Hepatocyte (in vitro differentiated cells): ENCODE measurements around the gene KRTAP10-1. TPM values are rescaled to one million over a fixed set of nuclear protein-coding genes. Genes with fewer than 3 reads are reported as not detected.

Experiments
- DNase-seq: peaks from one replicate; pipeline ENCODE4 v3.0.0-alpha.2; 2016; ENCODE audit warnings: low spot score
- H2AFZ ChIP-seq: fragments of 200-600 bp; sonication (generic); 2 replicates; pipeline ENCODE4 v1.6.0; 2016; ENCODE audit warnings: antibody characterized with exemption, mild to moderate bottlenecking
- H3K27ac ChIP-seq: fragments of 200-600 bp; sonication (generic); 2 replicates; pipeline ENCODE4 v1.5.1; 2016; ENCODE audit warnings: mild to moderate bottlenecking
- H3K27me3 ChIP-seq: fragments of 200-600 bp; sonication (generic); 2 replicates; pipeline ENCODE4 v1.6.1; 2016
- H3K36me3 ChIP-seq: fragments of 200-600 bp; sonication (generic); replicated peaks from 2 replicates; pipeline ENCODE4 v1.5.1; 2016; ENCODE audit warnings: low read depth; ENCODE audit not compliant: insufficient read depth
- H3K4me1 ChIP-seq: fragments of 200-600 bp; sonication (generic); 2 replicates; pipeline ENCODE4 v1.5.1; 2016; ENCODE audit warnings: mild to moderate bottlenecking, moderate library complexity; ENCODE audit not compliant: insufficient read depth
- H3K4me2 ChIP-seq: fragments of 200-600 bp; sonication (generic); 2 replicates; pipeline ENCODE4 v1.6.0; 2016
- H3K4me3 ChIP-seq: fragments of 200-600 bp; sonication (generic); 2 replicates; pipeline ENCODE4 v1.5.1; 2016; ENCODE audit warnings: mild to moderate bottlenecking
- H3K79me2 ChIP-seq: fragments of 200-600 bp; sonication (generic); 2 replicates; pipeline ENCODE4 v1.6.0; 2017; ENCODE audit warnings: mild to moderate bottlenecking
- H3K9me2 ChIP-seq: fragments of 200-600 bp; sonication (generic); replicated peaks from 2 replicates; pipeline ENCODE4 v1.6.0; 2017; ENCODE audit warnings: mild to moderate bottlenecking; ENCODE audit not compliant: insufficient read depth
- H3K9me3 ChIP-seq: fragments of 200-600 bp; sonication (generic); 2 replicates; pipeline ENCODE4 v1.5.1; 2016; ENCODE audit warnings: low read depth, mild to moderate bottlenecking
- H4K20me1 ChIP-seq: fragments of 200-600 bp; sonication (generic); 2 replicates; pipeline ENCODE4 v1.6.0; 2016; ENCODE audit warnings: mild to moderate bottlenecking; ENCODE audit not compliant: insufficient read depth, poor library complexity, severe bottlenecking
- EZH2 ChIP-seq: fragments of 200-600 bp; sonication (generic); IDR thresholded peaks from 2 replicates; pipeline ENCODE4 v1.6.1; 2016; ENCODE audit warnings: antibody characterized with exemption, mild to moderate bottlenecking, borderline replicate concordance
- EZH2phosphoT487 ChIP-seq: fragments of 200-600 bp; sonication (generic); IDR thresholded peaks from one replicate; pipeline ENCODE4 v1.6.1; 2018; ENCODE audit warnings: antibody characterized with exemption, mild to moderate bottlenecking, low read depth, moderate library complexity; ENCODE audit not compliant: unreplicated experiment, severe bottlenecking
- WGBS: methylation state at CpG from one replicate; pipeline ENCODE4 v1.1.6; 2016; ENCODE audit warnings: low lambda C conversion rate; ENCODE audit errors: missing lambda C conversion rate; 5-methylcytosine and 5-hydroxymethylcytosine counted together
- polyA plus RNA-seq: library from polyadenylated mRNA; unstranded; fragments of >200 nt; fragmentation: Nextera tagmentation; extraction: Ambion mirVana; gene quantifications from 2 replicates; pipeline ENCODE4 v1.2.1, GENCODE V29; 2016
- total RNA-seq: library from RNA; depleted of rRNA; stranded (reverse); fragments of >200 nt; gene quantifications from 2 replicates; pipeline ENCODE4 v1.2.3, GENCODE V29; 2014
- TF ChIP-seq, protein P1 (sequence below): fragments of 200-600 bp; sonication (generic); IDR thresholded peaks from 2 replicates; pipeline ENCODE4 v1.5.1; 2016; ENCODE audit warnings: antibody characterized with exemption, mild to moderate bottlenecking; ENCODE audit not compliant: poor library complexity

Gene KRTAP10-1
- total and polyA plus RNA-seq, 2 experiments from 2014 or later: not detected

DNA sequence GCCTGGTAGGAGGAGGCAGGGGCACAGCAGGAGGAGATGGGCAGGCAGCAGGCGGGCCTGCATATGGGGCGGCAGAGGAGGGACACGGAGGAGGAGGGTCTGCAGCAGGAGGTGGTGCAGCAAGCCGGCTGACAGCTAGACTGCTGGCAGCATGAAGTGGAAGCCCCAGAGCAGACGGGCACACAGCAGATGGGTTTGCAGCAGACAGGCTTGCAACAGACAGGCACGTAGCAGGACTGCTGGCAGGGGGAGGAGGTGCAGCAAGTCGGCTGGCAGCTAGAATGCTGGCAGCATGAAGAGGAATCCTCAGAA, 39.8 kb upstream of the KRTAP10-1 start:
- TF ChIP-seq EZH2phosphoT487: no peak
- no peak for TF ChIP-seq EZH2
- TF ChIP-seq, protein P1, sequence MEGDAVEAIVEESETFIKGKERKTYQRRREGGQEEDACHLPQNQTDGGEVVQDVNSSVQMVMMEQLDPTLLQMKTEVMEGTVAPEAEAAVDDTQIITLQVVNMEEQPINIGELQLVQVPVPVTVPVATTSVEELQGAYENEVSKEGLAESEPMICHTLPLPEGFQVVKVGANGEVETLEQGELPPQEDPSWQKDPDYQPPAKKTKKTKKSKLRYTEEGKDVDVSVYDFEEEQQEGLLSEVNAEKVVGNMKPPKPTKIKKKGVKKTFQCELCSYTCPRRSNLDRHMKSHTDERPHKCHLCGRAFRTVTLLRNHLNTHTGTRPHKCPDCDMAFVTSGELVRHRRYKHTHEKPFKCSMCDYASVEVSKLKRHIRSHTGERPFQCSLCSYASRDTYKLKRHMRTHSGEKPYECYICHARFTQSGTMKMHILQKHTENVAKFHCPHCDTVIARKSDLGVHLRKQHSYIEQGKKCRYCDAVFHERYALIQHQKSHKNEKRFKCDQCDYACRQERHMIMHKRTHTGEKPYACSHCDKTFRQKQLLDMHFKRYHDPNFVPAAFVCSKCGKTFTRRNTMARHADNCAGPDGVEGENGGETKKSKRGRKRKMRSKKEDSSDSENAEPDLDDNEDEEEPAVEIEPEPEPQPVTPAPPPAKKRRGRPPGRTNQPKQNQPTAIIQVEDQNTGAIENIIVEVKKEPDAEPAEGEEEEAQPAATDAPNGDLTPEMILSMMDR: no peak
- 89% methylated on average over 6 of the region's 7 CpGs for WGBS
- Histone ChIP-seq H3K36me3 (no peaks in the 10 kb centered on the region), H2AFZ (no peak overlapping the region), H3K4me3 (no peak overlapping the region), H3K9me2 (no peaks in the 10 kb centered on the region), H3K27ac (no peak overlapping the region), H3K4me1 (peaks cover 3% of the 10 kb centered on the region), H3K79me2 (no peaks in the 10 kb centered on the region), H4K20me1 (no peaks in the 10 kb centered on the region), H3K27me3 (peaks cover 4% of the 10 kb centered on the region), H3K9me3 (no peaks in the 10 kb centered on the region), H3K4me2 (no peak overlapping the region)
- no peak for DNase-seq

DNA sequence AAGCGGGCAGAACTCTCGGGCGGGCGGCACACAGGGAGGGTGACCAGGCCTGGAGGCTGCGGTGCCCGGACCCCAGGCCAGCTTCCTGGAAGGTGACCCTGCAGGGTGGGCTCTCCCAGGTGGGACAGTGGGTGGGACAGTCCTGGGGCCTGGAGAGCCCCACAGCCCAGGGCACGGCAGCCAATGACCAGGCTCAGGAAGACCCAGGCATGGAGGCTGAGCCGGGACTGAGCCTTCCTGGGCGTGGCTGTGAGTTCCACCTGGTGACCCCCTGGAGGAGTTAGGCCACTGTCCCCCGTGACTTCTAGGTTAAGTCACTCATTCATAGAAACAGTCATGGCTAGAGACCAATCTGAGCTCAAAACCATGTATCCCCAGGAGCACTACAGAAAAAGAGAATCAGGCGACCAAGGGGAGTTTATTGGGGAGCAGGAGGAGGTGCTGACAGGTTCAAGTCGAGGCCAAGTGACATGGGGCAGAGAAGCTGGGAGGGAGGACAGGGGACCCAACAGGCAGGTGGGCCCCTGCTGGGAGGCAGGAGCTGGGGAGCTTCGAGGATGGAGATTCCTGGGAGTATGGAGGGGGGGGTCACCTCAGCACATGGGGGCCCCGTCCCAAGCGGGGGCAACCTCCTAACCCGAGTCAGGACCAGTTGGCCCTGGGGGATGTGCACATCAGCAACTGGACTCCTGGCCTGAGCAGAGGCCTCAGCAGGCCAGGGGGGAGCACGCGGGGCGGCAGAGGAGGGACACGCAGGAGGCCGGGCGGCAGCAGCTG, 39.2 kb upstream of the KRTAP10-1 start:
- TF ChIP-seq EZH2phosphoT487 (no peak), EZH2 (no peak)
- TF ChIP-seq, protein P1: no peak
- Histone ChIP-seq H3K36me3 (no peaks in the 10 kb centered on the region), H4K20me1 (no peaks in the 10 kb centered on the region), H3K27me3 (peaks cover under 1% of the 10 kb centered on the region), H3K27ac (no peak overlapping the region), H3K4me3 (no peak overlapping the region), H3K4me2 (no peak overlapping the region), H3K9me3 (no peaks in the 10 kb centered on the region), H3K9me2 (no peaks in the 10 kb centered on the region), H3K4me1 (peaks cover 3% of the 10 kb centered on the region), H3K79me2 (no peaks in the 10 kb centered on the region), H2AFZ (no peak overlapping the region)
- WGBS: 92% methylated on average over 9 of the region's 22 CpGs
- DNase-seq: no peak

DNA sequence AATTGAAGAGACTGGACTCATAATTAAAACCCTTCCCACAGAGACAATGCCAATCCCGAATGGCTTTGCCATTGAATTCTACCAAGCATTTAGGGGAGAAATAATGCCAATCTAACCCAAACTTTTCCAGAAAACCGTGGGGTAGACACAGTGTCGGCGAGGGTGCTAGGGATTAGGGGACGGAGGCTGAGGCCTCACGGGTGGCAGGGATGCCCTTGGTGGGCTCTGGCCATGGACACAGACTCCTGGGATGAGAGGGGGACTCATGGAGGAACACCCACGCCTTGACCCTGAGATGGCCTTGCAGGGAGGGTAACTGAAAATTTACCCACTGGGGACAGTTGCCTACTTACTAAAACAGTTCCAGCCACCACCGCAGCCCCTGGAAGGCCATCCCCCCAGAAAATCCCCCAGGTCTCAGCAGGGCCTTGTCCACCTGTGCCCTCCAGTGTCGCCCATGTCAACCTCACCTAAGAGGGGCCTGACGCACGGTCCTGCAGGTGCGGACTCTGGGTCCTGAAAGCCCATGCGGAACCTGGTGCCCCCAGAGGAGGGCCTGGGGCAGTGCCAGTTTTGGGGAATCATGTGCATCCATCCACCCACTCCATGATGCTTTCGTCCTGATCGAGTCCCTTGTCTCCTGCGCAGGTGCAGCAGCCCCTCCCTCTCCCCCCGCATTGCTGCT, 38.5 kb upstream of the KRTAP10-1 start:
- no peak overlapping the region for H2AFZ ChIP-seq
- H3K36me3 ChIP-seq: no peaks in the 10 kb centered on the region
- no peaks in the 10 kb centered on the region for H3K9me3 ChIP-seq
- no peak overlapping the region for H3K27ac ChIP-seq
- no peaks in the 10 kb centered on the region for H3K27me3 ChIP-seq
- H4K20me1 ChIP-seq: no peaks in the 10 kb centered on the region
- 93% methylated on average over 16 of the region's 17 CpGs for WGBS
- no peak overlapping the region for H3K4me3 ChIP-seq
- no peak for DNase-seq
- no peak for TF ChIP-seq EZH2phosphoT487
- no peak overlapping the region for H3K4me2 ChIP-seq
- H3K79me2 ChIP-seq: no peaks in the 10 kb centered on the region
- H3K9me2 ChIP-seq: no peaks in the 10 kb centered on the region
- H3K4me1 ChIP-seq: peaks cover 3% of the 10 kb centered on the region

DNA sequence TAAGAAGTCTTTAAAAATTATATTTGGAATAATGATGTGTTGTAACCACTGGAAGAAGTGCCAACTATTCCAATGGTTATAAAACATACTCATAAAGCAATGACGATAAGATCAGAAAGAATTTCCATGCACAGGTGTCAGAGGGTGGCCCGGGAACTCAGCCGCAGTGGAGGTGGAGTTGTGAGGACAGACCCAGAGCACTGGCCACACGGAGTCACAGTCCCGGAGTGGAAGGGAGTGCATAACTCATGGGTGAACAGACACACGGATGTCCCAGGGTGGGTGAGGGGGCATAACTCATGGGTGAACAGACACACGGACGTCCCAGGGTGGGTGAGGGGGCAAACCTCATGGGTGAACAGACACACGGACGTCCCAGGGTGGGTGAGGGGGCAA, 36.0 kb upstream of the KRTAP10-1 start:
- Histone ChIP-seq H4K20me1 (no peaks in the 10 kb centered on the region), H2AFZ (no peak overlapping the region), H3K9me3 (no peaks in the 10 kb centered on the region), H3K4me3 (no peak overlapping the region), H3K27ac (no peak overlapping the region), H3K36me3 (no peaks in the 10 kb centered on the region), H3K27me3 (no peaks in the 10 kb centered on the region), H3K9me2 (no peaks in the 10 kb centered on the region), H3K4me2 (no peak overlapping the region), H3K4me1 (peaks cover 3% of the 10 kb centered on the region), H3K79me2 (no peaks in the 10 kb centered on the region)
- no peak for DNase-seq
- TF ChIP-seq EZH2 (no peak), EZH2phosphoT487 (no peak)
- TF ChIP-seq, protein P1: no peak
- 96% methylated on average over 10 of the region's 10 CpGs for WGBS
